AG20443 (cell line): ENCODE results near the gene MTMR12.

Experiments used
- DNase-seq: peaks from one replicate; pipeline ENCODE4 v3.0.0; 2012; ENCODE audit warnings: low spot score, mixed read lengths

The MTMR12 gene

DNA sequence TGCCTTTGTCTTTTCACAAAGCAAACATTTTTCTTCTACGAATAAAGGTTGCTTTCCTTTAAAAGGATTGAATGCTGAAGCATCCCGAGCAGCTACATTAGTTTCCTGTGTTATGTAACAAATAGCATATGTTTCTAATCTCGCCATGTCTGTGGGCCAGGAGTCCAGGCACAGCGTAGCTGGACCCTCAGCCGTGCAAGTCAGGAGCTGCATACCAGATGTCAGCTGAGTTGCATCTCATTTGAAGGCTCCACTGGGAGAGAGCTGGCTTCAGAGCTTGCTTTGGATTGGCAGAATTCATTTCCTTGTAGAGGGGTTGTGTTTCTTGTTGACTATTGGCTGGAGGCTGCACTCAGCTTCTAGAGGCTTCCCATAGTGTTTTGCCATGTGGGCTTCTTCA lies 122.6 kb downstream of the MTMR12 start:
- DNase-seq, result peak; percentile 82

- DNase-seq, result no peak
These were observed 125.1 kb downstream of the MTMR12 start for GRCh38 chr5:32187675-32188074.

GRCh38 chr5:32182463-32183063 lies 130.2 kb downstream of the MTMR12 start:
- DNase-seq, result no peak
